GM19452 (cell line): ENCODE data around the gene P4HTM.

Experiments
- ATAC-seq: cut with Tn5 transposase; IDR thresholded peaks from one replicate; pipeline ENCODE4 v1.9.1; 2021; ENCODE audit not compliant: unreplicated experiment

The P4HTM gene, protein sequence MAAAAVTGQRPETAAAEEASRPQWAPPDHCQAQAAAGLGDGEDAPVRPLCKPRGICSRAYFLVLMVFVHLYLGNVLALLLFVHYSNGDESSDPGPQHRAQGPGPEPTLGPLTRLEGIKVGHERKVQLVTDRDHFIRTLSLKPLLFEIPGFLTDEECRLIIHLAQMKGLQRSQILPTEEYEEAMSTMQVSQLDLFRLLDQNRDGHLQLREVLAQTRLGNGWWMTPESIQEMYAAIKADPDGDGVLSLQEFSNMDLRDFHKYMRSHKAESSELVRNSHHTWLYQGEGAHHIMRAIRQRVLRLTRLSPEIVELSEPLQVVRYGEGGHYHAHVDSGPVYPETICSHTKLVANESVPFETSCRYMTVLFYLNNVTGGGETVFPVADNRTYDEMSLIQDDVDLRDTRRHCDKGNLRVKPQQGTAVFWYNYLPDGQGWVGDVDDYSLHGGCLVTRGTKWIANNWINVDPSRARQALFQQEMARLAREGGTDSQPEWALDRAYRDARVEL

DNA sequence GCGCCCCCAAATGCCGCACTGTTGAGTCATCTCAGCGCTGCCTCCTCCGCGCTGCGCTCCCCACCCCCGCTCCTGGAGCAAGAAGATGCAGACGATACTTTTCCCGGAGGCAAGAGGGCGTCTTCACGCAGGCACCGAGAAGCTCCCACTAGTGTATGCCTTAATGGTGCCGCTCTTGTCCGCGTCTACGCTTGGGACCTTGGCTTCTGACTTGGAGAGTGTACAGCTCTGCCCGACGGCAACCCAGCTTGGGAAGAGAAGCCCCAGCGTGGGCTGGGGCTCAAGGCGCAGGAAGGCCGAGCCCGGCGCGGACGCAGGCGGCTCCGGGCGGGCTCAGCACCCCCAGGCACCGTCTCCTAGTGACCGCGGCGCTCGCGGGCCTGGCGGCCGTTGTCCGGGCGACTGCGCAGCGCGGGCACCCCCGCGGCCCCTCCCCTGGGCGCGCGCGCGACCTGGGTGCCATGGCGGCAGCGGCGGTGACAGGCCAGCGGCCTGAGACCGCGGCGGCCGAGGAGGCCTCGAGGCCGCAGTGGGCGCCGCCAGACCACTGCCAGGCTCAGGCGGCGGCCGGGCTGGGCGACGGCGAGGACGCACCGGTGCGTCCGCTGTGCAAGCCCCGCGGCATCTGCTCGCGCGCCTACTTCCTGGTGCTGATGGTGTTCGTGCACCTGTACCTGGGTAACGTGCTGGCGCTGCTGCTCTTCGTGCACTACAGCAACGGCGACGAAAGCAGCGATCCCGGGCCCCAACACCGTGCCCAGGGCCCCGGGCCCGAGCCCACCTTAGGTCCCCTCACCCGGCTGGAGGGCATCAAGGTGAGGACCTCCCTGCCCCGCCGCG lies at the start of gene P4HTM:
Gene P4HTM, plus strand, starts transcription at position 446 of the 840 bp plus-strand sequence. Its CDS starts 16 bp downstream, at position 462.
- ATAC-seq, result no peak

- no peak for ATAC-seq
These were observed 44.6 kb upstream of the P4HTM start for GRCh38 chr3:48945432-48945831.

DNA sequence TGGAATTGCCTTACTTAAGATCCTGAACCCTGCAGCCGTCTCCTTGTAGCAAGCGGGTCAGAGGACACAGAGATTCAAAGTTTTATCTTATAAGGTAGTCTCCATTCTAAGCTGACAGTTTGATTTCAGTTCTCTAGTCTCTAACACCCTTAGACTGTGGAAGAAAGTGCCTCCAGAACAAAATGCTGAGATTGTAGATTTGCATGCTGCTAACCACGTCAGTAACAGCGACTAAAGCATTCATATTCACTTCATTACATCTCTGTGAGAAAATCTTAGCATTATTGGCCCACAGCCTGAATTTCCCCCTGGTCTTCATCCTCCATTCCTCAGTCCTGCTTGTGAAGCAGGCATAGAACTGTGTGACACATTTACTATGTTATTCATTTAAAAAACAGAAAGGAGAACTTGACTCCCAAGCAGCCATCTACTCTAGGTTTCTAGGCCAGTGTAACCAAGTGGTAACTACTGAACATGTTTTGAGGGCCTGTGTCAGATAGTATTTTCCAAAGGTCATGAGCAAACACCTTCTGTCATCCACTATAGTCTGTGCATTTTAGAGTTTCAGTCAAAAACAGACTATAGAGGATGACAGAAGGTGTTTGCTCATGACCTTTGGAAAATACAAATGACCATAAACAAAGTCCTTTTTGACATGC lies 44.0 kb upstream of the P4HTM start:
- no peak for ATAC-seq

GRCh38 chr3:48949376-48949717 lies 40.7 kb upstream of the P4HTM start:
- ATAC-seq, result no peak

GRCh38 chr3:48950051-48950450 lies 40.0 kb upstream of the P4HTM start:
- no peak for ATAC-seq

DNA sequence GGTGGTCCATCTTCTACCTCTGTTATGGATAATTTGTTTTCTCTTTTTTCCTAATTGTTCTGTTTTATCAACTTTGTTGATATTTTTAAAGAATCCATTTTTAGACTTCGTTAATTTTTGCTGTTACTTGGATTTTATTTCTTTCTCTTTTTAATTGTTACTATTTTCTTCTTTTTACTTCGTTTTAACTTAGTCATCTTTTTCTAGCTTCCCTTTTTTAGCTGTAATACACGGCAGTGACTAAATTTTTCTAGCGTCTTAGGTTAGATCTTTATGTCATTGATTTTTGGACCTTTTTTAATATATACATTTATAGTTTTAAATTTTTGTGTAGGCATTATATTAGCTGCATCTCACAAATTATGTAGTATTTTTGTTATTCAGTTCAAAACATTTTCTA lies 38.3 kb upstream of the P4HTM start:
- ATAC-seq, result no peak

- ATAC-seq, result no peak
These were observed 37.4 kb upstream of the P4HTM start for GRCh38 chr3:48952510-48953118.

GRCh38 chr3:48957006-48957705 lies 32.9 kb upstream of the P4HTM start:
- ATAC-seq, result no peak

GRCh38 chr3:48960841-48961413 lies 29.1 kb upstream of the P4HTM start:
- ATAC-seq, result no peak

DNA sequence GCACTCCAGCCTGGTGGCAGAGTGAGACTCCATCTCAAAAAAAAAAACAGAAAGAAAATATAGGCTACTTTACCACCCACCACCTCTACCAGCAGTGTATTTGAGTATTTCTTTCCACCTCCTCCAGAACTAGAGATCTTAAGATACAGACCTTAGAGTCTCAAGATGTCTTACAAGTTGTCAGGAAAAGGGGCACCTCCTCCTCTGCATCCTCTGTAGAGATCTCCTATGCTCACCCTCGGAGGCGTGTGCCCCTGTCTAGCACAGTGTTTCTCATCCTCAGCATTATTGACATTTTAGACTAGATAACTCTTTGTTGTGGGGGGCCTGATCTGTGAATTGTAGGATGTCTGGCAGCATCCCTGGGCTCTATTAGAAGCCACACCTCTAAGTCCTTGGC lies 27.7 kb upstream of the P4HTM start:
- ATAC-seq, result no peak

DNA sequence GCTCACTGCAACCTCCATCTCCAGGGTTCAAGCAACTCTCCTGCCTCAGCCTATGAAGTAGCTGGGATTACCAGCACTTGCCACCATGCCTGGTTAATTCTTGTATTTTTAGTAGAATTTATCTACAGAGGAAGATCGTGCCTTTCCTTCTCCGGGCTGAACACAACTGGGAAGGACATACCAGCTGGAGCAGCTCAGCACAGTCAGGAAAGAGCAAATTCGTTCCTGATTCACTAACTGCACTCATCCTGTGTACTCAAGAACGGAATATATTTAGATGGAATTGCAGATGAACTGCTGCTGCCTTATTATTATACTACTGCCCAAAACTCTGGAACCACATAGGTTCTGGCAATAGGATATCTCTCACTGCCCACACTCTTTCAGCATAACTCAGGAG lies 27.1 kb upstream of the P4HTM start:
- ATAC-seq, result no peak

DNA sequence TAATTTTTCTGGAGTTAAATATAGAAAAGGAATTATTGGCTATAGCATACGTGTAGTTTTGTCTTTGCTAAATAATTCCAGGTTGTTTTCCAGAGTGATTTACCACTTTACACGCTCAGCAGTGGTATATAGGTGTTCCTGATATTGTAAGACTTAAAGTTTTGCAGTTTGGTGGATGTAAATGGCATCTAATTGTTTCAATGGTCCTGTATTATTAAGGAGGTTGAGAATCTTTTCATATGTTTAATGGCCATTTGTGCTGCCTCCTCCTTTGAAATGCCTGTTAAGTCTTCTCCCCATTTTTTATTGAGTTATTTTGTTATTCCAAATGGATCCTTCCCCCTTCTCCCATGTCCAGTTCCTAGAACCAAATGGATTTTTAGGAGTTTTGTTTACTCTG lies 26.4 kb upstream of the P4HTM start:
- ATAC-seq, result no peak

- ATAC-seq, result no peak
These were observed 23.7 kb upstream of the P4HTM start for GRCh38 chr3:48966367-48966766.

DNA sequence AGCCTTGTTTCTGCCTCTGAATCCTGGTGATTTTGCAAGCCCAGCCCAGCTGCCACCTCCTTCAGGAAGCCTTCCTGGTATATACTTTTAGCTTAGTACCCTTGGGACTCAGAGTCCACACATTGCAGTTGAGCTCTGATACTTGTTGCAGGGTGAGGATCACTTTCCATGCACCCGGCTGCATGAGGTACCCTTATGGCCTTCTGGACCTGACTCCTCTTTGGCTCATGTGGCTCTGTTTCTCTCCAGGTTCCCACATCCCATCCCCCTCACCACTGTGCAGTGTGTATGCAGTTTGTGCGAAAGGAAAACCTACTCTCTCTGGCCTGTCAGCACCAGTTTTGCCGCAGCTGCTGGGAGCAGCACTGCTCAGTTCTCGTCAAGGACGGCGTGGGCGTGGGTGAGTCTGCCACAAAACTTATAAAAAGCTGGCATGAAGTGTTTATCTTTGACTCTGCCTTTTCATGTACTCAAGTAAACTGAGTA lies 23.1 kb upstream of the P4HTM start:
- no peak for ATAC-seq

DNA sequence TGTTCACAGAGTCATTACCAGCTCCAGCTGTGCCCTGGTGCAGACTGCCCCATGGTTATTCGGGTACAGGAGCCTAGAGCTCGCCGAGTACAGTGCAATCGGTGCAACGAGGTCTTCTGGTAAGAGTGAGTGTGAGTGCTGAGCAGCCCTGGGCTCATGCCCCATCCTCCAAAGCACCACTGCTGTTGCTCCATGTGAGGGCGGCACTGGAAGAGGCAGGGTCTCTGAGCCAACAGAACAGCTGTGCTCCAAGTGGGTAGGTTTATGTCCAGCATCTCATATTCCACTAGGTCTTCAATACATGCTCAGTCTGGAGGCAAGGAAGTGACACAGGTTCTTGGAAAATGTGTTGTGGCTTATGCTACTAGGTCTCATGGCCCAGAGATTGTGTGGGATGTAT lies 19.5 kb upstream of the P4HTM start:
- ATAC-seq, result no peak

GRCh38 chr3:48974076-48974864 lies 15.8 kb upstream of the P4HTM start:
- ATAC-seq, result no peak

- no peak for ATAC-seq
These were observed 10.6 kb upstream of the P4HTM start for GRCh38 chr3:48979451-48979850.

DNA sequence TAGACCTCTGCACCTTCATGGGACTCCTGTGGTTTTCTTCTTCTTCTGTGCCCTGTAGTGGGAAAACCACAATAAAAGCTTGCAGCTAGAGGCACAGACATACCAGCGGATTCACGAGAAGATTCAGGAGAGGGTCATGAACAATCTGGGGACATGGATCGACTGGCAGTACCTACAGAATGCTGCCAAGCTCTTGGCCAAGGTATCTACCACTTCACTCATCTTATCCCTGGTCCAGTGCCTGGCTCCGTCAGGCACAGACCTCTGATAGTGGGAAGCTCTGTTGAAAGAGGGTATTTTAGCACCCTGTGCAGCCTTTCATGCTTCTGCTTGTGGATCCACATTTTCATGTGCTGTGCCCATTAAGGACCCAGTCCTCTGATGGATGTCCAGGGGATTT lies 9.7 kb upstream of the P4HTM start:
- no peak for ATAC-seq

DNA sequence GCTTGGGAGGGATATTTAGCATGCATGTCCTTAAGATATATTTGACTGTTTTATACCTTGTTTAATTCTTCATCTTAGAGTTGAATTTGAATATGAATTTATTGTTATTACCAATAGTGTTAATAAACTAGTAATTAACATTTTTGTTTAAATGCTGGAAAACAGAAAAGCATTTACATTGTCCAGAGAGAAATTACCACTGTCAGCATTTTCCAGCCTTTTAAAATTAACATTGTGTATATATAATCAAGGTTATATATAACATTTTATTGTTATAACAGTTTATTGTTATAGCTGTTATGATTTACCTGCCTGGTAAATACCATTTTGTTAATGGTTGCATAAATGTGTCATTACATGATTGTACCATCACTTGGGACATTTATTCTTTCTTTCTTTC lies 8.0 kb upstream of the P4HTM start:
- ATAC-seq, result no peak
